Right cardiac atrium (tissue), 5 donors: ENCODE measurements around the gene CACTIN. TPM values are rescaled to one million over a fixed set of nuclear protein-coding genes. Genes with fewer than 3 reads are reported as not detected.
"Not testable (repeated sequence)": the region's sequence is repeated elsewhere in the genome, so short reads cannot be mapped to it uniquely, and the experiment has no call there.

Source experiments
- ATAC-seq, 2 donors: fragments of 200-7000 bp; cut with Tn5 transposase; one replicate each; pipeline versions ENCODE4 v1.8.0 to v1.9.1; 2020; ENCODE audit warnings: moderate library complexity in 2 of 2, mild to moderate bottlenecking in 1 of 2
- DNase-seq, 3 donors: peaks; one replicate each; pipeline ENCODE4 v3.0.0-alpha.2; 2020
- H3K27ac ChIP-seq: one replicate; pipeline ENCODE4 v1.5.1; 2013; ENCODE audit warnings: mild to moderate bottlenecking, low read length, control low read depth, moderate library complexity
- H3K27me3 ChIP-seq: one replicate; pipeline ENCODE4 v1.6.1; 2013; ENCODE audit not compliant: control insufficient read depth, insufficient read depth
- H3K4me1 ChIP-seq: one replicate; pipeline ENCODE4 v1.6.1; 2013; ENCODE audit warnings: low read length; ENCODE audit not compliant: control insufficient read depth, insufficient read depth
- H3K4me3 ChIP-seq: one replicate; pipeline ENCODE4 v1.5.1; 2013; ENCODE audit warnings: low read length, control low read depth
- H3K9me3 ChIP-seq: one replicate; pipeline ENCODE4 v1.6.1; 2013; ENCODE audit warnings: low read length; ENCODE audit not compliant: control insufficient read depth
- WGBS: extraction: QIAGEN DNeasy Blood & Tissue Kit; methylation state at CpG from one replicate; pipeline ENCODE4 v1.1.7; 2013; 5-methylcytosine and 5-hydroxymethylcytosine counted together
- intact Hi-C, 4 donors: fragments of 100-400 bp; cut with DNase I; formaldehyde crosslinking; loops; one replicate each; pipeline versions ENCODE4 v1.11.0 to v1.14.0; 2022 to 2023
- polyA plus RNA-seq: library from polyadenylated mRNA; stranded (reverse); fragments of 200-250 nt; gene quantifications from one replicate; pipeline ENCODE4 v1.2.3, GENCODE V29; 2013
- total RNA-seq, 4 donors: library from RNA; stranded (reverse); fragmentation: NEBNext Ultra II Directional; extraction: Animal tissue kit (Norgen Biotek cat#: 25700); gene quantifications; one replicate each; pipeline ENCODE4 v1.2.1, GENCODE V29; 2021
- donor health status: healthy with polysubstance abuse.
- donor health status: DM: no; HTN: yes; CAD: no.
- donor health status: DM: no; HTN: no; CAD: no.
- donor health status: DM: no; HTN: yes; CAD: no; lungs with severe emphysema.
- donor health status: DM: yes; HTN: yes; CAD: no.

CACTIN gene
- total and polyA plus RNA-seq, 5 donors = 13.5 to 17.8 (median 14.4) TPM

GRCh38 chr19:3653865-3654513 lies 27.4 kb upstream of the CACTIN start:
- no peaks in the 10 kb centered on the region for H3K27me3 ChIP-seq
- H3K9me3 ChIP-seq = no peaks in the 10 kb centered on the region
- WGBS = 96% methylated on average over 20 of the region's 20 CpGs
- ATAC-seq (no peak), DNase-seq (peak in 1 of 3 donors; percentile 61)
- no peaks in the 10 kb centered on the region for H3K4me1 ChIP-seq
- H3K27ac ChIP-seq = no peak overlapping the region
- no peak overlapping the region for H3K4me3 ChIP-seq
- intact Hi-C loops = no loop called here

GRCh38 chr19:3653081-3653795 lies 26.6 kb upstream of the CACTIN start:
- 93% methylated on average over 37 of the region's 37 CpGs for WGBS
- Histone ChIP-seq H3K27ac (no peak overlapping the region), H3K4me1 (no peaks in the 10 kb centered on the region), H3K9me3 (no peaks in the 10 kb centered on the region), H3K27me3 (no peaks in the 10 kb centered on the region), H3K4me3 (no peak overlapping the region)
- ATAC-seq = no peak
- peak in 2 of 3 donors; percentile 47 to 52 for DNase-seq
- intact Hi-C loops = no loop called here

- WGBS = 89% methylated on average over 14 of the region's 14 CpGs
Measured at GRCh38 chr19:3652422-3652821, 25.8 kb upstream of the CACTIN start.

GRCh38 chr19:3651684-3652083 lies 25.1 kb upstream of the CACTIN start:
- no peak overlapping the region for H3K4me3 ChIP-seq
- intact Hi-C loops = no loop called here
- H3K9me3 ChIP-seq = no peaks in the 10 kb centered on the region
- H3K27ac ChIP-seq = no peak overlapping the region
- DNase-seq (peak in 2 of 3 donors; percentile 48 to 60), ATAC-seq (no peak)
- no peaks in the 10 kb centered on the region for H3K4me1 ChIP-seq
- WGBS = 97% methylated on average over 33 of the region's 33 CpGs
- no peaks in the 10 kb centered on the region for H3K27me3 ChIP-seq

More at GRCh38 chr19:3652422-3652821, 25.8 kb upstream of the CACTIN start:
- Histone ChIP-seq H3K4me3 (no peak overlapping the region), H3K27ac (no peak overlapping the region), H3K4me1 (no peaks in the 10 kb centered on the region), H3K9me3 (no peaks in the 10 kb centered on the region), H3K27me3 (no peaks in the 10 kb centered on the region)
- intact Hi-C loops = no loop called here
- ATAC-seq = no peak
- no peak for DNase-seq

GRCh38 chr19:3649888-3650287 lies 23.3 kb upstream of the CACTIN start:
- intact Hi-C loops = no loop called here
- DNase-seq (peak in 1 of 3 donors; percentile 61), ATAC-seq (no peak)
- H3K4me1 ChIP-seq = no peaks in the 10 kb centered on the region
- WGBS = 78% methylated on average over 16 of the region's 16 CpGs
- no peaks in the 10 kb centered on the region for H3K9me3 ChIP-seq
- no peaks in the 10 kb centered on the region for H3K27me3 ChIP-seq
- H3K4me3 ChIP-seq = no peak overlapping the region
- no peak overlapping the region for H3K27ac ChIP-seq

- no peak for ATAC-seq
- 93% methylated on average over 33 of the region's 33 CpGs for WGBS
- Histone ChIP-seq H3K4me1 (no peaks in the 10 kb centered on the region), H3K27ac (no peak overlapping the region), H3K4me3 (no peak overlapping the region), H3K9me3 (no peaks in the 10 kb centered on the region), H3K27me3 (no peaks in the 10 kb centered on the region)
- intact Hi-C loops = no loop called here
- DNase-seq = no peak
Measured at GRCh38 chr19:3648037-3648905, 21.7 kb upstream of the CACTIN start.

GRCh38 chr19:3647102-3647501 lies 20.5 kb upstream of the CACTIN start:
- H3K4me1 ChIP-seq, ATAC-seq, H3K27me3 ChIP-seq, H3K9me3 ChIP-seq, H3K4me3 ChIP-seq, intact Hi-C loops, DNase-seq, H3K27ac ChIP-seq: not testable (repeated sequence)
- 91% methylated on average over 5 of the region's 5 CpGs for WGBS

GRCh38 chr19:3646336-3647092 lies 19.9 kb upstream of the CACTIN start:
- DNase-seq (no peak), ATAC-seq (no peak)
- Histone ChIP-seq H3K4me1 (no peaks in the 10 kb centered on the region), H3K4me3 (no peak overlapping the region), H3K27ac (no peak overlapping the region), H3K9me3 (no peaks in the 10 kb centered on the region), H3K27me3 (no peaks in the 10 kb centered on the region)
- intact Hi-C loops = no loop called here
- WGBS = 88% methylated on average over 23 of the region's 23 CpGs

- ATAC-seq = no peak
- WGBS = 90% methylated on average over 21 of the region's 21 CpGs
- no peaks in the 10 kb centered on the region for H3K9me3 ChIP-seq
Measured at GRCh38 chr19:3645726-3646125, 19.1 kb upstream of the CACTIN start.

GRCh38 chr19:3645067-3645396 lies 18.4 kb upstream of the CACTIN start:
- peak in 1 of 2 donors; percentile 2 for ATAC-seq
- Histone ChIP-seq H3K27ac (no peak overlapping the region), H3K27me3 (no peaks in the 10 kb centered on the region), H3K4me3 (no peak overlapping the region), H3K4me1 (no peaks in the 10 kb centered on the region), H3K9me3 (no peaks in the 10 kb centered on the region)
- no peak for DNase-seq
- intact Hi-C loops = no loop called here
- WGBS = 50% methylated on average over 11 of the region's 11 CpGs

More at GRCh38 chr19:3645726-3646125, 19.1 kb upstream of the CACTIN start:
- DNase-seq = no peak
- H3K4me1 ChIP-seq = no peaks in the 10 kb centered on the region
- no peak overlapping the region for H3K4me3 ChIP-seq
- no peak overlapping the region for H3K27ac ChIP-seq
- intact Hi-C loops = no loop called here
- H3K27me3 ChIP-seq = no peaks in the 10 kb centered on the region
